ENCODE measurements around the gene LNX1.

- TF ChIP-seq, protein P1, sequence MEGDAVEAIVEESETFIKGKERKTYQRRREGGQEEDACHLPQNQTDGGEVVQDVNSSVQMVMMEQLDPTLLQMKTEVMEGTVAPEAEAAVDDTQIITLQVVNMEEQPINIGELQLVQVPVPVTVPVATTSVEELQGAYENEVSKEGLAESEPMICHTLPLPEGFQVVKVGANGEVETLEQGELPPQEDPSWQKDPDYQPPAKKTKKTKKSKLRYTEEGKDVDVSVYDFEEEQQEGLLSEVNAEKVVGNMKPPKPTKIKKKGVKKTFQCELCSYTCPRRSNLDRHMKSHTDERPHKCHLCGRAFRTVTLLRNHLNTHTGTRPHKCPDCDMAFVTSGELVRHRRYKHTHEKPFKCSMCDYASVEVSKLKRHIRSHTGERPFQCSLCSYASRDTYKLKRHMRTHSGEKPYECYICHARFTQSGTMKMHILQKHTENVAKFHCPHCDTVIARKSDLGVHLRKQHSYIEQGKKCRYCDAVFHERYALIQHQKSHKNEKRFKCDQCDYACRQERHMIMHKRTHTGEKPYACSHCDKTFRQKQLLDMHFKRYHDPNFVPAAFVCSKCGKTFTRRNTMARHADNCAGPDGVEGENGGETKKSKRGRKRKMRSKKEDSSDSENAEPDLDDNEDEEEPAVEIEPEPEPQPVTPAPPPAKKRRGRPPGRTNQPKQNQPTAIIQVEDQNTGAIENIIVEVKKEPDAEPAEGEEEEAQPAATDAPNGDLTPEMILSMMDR (conservative IDR thresholded peaks at IDR 0.05; ENCODE audit: low read length) = no peak
- no peak for TF ChIP-seq EZH2phosphoT487 (IDR thresholded peaks at IDR 0.05; ENCODE audit: borderline replicate concordance)
These were observed 8.3 kb upstream of the LNX1 start for GRCh38 chr4:53599632-53600031.

All from Loucy (cell line).